ENCODE measurements around the gene GDPD2.
"Not testable (repeated sequence)": the region's sequence is repeated elsewhere in the genome, so short reads cannot be mapped to it uniquely, and the experiment has no call there.

GDPD2 gene, protein sequence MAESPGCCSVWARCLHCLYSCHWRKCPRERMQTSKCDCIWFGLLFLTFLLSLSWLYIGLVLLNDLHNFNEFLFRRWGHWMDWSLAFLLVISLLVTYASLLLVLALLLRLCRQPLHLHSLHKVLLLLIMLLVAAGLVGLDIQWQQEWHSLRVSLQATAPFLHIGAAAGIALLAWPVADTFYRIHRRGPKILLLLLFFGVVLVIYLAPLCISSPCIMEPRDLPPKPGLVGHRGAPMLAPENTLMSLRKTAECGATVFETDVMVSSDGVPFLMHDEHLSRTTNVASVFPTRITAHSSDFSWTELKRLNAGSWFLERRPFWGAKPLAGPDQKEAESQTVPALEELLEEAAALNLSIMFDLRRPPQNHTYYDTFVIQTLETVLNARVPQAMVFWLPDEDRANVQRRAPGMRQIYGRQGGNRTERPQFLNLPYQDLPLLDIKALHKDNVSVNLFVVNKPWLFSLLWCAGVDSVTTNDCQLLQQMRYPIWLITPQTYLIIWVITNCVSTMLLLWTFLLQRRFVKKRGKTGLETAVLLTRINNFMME

DNA sequence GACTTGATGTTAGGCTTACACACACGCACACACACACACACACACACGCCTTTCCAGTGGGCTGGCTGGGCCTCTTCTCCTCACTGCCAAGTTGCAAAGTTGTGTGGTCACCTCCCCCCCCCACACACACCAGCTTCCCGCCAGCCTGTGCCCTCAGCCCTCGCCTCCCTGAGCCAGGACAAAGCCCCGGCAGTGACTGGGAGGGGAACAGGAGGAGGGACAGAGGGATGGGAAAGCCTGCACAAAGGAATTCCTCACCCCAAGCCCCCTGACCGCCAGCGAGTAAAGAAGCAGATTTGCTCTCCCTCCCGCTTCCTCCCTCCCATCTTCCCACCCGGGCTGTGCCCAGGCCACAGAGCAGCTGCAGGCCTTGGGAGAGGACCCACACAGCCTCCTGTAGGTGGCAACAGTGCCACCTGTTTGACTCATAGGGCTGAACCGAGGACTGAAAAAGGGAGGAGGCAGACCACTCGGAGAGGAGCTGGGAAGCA lies at the start of gene GDPD2:
TSS of gene GDPD2 (plus strand) at position 464 of the 491 bp plus-strand sequence. CDS start 1,671 bp downstream, outside the sequence.
- DNase-seq (ENCODE audit: extremely low read depth, low read depth) = no peak
- TF ChIP-seq, protein P1, sequence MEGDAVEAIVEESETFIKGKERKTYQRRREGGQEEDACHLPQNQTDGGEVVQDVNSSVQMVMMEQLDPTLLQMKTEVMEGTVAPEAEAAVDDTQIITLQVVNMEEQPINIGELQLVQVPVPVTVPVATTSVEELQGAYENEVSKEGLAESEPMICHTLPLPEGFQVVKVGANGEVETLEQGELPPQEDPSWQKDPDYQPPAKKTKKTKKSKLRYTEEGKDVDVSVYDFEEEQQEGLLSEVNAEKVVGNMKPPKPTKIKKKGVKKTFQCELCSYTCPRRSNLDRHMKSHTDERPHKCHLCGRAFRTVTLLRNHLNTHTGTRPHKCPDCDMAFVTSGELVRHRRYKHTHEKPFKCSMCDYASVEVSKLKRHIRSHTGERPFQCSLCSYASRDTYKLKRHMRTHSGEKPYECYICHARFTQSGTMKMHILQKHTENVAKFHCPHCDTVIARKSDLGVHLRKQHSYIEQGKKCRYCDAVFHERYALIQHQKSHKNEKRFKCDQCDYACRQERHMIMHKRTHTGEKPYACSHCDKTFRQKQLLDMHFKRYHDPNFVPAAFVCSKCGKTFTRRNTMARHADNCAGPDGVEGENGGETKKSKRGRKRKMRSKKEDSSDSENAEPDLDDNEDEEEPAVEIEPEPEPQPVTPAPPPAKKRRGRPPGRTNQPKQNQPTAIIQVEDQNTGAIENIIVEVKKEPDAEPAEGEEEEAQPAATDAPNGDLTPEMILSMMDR (IDR thresholded peaks at IDR 0.05; ENCODE audit: low read depth, low read length) = no peak; the same call in none of the 2 replicates

GRCh38 chrX:70386235-70386634 lies 36.9 kb upstream of the GDPD2 start:
- TF ChIP-seq, protein P1 (IDR thresholded peaks at IDR 0.05; ENCODE audit: low read depth, low read length) = no peak
- no peak for DNase-seq (ENCODE audit: extremely low read depth, low read depth)

DNA sequence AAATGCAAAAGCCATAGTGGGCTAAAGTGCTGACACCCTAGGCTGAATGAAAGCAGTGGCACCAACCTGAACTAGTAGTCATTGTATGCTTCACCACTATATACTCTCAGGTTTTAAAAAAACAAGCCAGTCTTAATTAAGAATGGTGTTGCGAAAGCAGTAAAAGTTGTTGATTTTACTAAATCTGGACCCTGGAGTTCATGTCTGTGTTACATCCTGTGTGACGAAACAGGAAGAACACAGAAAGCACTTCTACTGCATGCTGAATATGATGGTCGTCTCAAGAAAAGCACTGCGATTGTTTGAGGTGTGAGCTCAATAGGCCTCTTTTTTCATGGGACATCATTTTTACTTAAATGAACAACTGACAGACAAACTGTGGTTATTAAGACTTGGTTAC lies 24.2 kb upstream of the GDPD2 start:
- no peak for DNase-seq (ENCODE audit: extremely low read depth, low read depth)
- TF ChIP-seq, protein P1 (IDR thresholded peaks at IDR 0.05; ENCODE audit: low read depth, low read length) = no peak

- not testable (repeated sequence) for DNase-seq (ENCODE audit: extremely low read depth, low read depth)
Measured at GRCh38 chrX:70400181-70400580, 22.9 kb upstream of the GDPD2 start.

GRCh38 chrX:70402721-70403120 lies 20.4 kb upstream of the GDPD2 start:
- TF ChIP-seq, protein P1 (IDR thresholded peaks at IDR 0.05; ENCODE audit: low read depth, low read length) = no peak
- no peak for DNase-seq (ENCODE audit: extremely low read depth, low read depth)

- no peak for DNase-seq (ENCODE audit: extremely low read depth, low read depth)
- TF ChIP-seq, protein P1 (IDR thresholded peaks at IDR 0.05; ENCODE audit: low read depth, low read length) = no peak
Measured at GRCh38 chrX:70405003-70405402, 18.1 kb upstream of the GDPD2 start.

DNA sequence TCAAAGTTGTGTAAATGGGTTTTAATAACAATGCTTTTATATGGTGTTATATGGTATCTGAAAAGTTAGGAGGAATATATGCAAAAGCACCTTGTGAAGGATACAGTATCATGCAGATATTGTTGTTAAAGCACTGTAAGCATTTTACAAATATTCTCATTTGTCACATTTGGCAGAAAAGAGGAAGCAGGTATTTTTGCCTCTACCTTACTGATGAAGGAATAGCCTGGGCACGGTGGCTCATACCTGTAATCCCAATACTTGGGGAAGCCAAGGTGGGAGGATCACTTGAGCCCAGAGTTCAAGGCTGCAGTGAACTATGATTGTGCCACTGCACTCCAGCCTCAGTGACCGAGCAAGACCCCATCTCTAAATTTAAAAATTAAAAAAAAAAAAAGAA lies 12.2 kb upstream of the GDPD2 start:
- TF ChIP-seq, protein P1 (IDR thresholded peaks at IDR 0.05; ENCODE audit: low read depth, low read length) = no peak
- DNase-seq (ENCODE audit: extremely low read depth, low read depth) = no peak

Data from AG09319 (cell line).